Daoy (cell line): ENCODE measurements around the gene TMEM252. TPM values are rescaled to one million over a fixed set of nuclear protein-coding genes. Genes with fewer than 3 reads are reported as not detected.

Experiments
- DNase-seq: peaks from one replicate; pipeline ENCODE4 v3.0.0-alpha.2; 2015; ENCODE audit warnings: low read depth
- total RNA-seq: library from RNA; depleted of rRNA; stranded (reverse); fragments of >200 nt; shearing (Covaris generic); gene quantifications from 2 replicates; pipeline ENCODE4 v1.2.3, GENCODE V29; 2014

Gene TMEM252
- total RNA-seq, 1 experiment from 2014 or later = not detected

DNA sequence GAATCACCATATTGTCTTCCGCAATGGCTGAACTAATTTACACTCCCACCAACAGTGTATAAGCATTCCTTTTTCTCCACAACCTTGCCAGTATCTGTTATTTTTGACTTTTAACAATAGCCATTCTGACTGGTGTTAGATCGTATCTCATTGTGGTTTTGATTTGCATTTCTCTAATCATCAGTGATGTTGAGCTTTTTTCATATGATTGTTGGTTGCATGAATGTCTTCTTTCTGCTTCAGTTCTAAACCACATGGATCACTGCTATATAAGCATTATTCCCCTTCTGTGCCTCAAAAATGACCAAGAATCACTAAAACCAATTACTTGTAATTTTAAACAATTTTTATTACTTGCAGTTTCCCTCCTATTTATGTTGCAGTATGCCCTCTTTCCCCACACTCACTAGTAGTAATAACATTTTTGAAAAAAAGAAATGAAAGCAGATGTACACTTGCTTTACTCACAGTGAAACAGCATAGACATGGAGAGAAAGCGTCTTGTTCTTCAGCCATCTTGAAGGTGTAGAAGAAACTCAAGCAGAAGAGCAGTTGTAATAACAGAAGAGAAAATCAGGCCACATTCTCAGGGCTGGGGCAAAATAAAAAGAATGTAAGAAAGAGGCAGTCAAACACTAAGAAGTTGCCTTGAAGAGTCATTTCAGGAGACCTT lies 4.5 kb upstream of the TMEM252 start:
- no peak for DNase-seq

DNA sequence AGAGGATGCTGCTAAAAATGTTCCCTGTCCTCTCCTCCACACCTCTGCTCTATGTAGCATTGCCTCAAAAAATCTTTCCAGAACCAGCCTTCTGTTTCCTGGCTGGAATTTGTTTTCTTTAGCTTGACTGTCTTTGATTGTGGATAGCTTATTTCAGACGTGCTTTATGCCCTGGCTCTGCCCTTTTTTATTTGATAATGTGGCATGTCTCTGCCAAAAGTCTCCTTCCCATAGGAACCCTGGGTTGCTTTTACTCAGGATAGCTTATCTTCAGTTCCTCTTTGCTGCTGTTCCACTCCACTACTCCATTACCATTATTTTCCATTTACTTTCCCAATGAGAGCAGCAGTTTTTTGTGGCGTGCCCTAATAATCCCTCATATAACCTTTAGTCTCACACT lies 885 bp upstream of the TMEM252 start:
- DNase-seq = no peak

DNA sequence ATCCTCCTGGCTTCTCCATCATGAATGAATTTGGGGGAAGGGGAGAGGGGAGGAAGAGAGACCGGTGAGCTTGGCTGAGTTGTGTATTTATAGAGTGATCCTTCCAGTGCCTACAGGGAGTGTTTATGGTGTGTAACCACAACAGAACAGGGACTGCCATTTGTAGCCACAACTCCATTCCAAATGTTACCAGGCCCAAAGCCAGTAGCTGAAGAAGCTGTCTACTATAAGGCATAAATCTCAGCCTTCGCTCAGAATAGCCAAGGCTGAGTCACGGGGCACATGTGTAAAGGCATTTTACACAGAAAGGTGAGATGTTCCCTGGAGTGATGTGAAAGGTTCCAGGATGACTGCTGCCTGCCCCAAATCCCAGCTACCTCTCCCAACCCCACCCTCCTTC lies 2.5 kb downstream of the TMEM252 start:
- DNase-seq = peak; percentile 35

DNA sequence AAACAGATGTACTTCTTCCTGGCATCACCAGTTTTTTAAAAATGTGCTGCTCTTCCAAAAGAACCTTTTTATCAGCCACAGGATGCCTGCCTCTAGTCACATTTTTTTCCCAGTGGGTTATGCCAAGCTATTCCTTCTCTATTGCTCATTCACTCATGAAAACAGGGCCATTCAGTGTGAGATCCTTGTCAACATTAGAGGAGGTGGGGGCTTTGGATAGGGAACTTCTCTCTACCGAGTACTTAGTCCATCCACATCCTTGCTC lies 3.1 kb downstream of the TMEM252 start:
- DNase-seq = no peak

DNA sequence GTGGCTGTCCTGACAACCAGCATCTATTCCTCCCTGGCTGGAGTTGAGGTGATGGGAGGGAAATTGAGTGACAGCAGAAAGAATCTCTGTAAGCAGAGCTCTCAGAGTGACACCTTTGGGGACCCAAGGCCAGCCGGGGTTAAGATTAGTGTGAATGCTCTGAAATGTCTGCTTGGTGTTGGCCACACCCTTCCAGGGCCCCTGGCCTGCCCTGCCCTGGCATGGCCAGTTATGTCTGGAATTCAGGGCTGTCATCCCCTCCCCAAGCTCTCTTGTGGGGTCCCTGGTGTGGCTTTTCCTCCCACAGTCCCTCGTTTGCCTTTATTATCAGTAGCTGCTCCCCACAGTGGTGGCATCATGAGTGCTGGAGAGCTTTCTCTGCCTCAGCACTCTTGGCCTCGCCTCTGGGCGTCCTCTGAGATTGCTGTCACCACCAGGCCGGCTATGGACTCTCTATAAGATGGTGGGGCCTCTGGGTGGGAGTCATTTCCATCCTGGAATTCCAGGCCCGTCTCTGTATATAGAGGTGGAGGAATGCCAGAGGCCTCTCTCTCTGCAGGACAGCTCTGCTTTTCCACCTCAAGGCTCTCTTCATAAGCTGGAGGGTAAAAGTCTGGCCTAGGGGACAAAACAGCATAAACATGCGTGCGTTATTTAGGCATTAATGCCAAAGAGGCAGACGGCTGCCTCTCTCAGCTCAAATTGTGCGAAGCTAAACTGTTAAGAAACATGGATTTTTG lies 3.6 kb downstream of the TMEM252 start:
- no peak for DNase-seq

DNA sequence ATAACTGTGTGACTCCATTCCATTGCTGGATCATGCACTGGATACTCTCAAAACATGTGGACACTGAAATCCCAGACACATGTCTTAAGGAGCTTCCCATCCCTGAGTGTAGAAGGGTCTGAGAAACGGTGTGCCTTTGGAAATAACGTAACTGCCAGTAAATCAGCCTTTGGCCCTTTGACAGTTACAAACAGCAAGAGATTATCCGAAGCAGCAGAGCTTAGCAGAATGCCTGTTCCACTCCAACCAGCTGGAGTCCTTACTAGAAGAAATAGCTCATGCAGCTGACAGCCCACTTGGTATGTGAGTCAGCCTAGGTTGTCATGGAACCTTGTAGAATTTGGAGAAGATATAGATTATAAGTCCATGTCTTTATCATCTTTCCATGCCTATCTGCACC lies 7.0 kb downstream of the TMEM252 start:
- no peak for DNase-seq

DNA sequence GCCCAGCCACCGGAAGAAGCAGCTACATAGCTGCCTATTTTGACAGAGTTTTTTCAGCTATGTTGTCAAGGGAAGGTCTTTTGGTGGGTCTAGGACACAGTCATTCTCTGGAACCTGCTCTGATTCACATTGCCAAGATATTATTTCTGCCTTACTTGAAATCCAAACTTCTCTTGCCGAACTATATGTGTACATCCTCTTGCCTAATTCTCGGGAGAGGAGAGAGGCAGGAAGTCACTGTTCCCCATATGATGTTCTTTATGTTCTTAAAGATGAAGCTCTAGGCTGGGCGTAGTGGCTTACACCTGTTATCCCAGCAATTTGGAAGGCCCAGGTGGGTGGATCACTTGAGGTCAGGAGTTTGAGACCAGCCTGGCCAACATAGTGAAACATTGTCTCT lies 8.6 kb downstream of the TMEM252 start:
- no peak for DNase-seq

DNA sequence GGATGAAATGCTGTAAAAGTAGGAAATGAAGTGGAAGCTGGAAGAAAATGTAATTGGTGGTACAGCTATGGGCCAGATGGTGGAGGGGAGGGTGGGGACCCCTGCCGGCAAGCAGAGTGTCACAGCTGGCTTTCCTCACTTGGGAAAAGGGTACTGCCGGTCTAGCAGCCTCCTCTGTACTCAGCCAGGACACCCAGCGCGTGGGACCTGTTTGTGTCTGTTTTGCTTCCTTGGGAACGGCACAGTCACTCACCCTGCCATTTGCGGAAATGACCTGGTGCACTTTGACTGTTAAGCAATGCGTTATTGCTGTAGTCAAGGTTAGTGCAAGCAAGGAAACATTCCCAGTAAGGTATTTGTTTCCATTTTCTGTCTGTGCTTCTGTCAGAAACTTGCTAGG lies 10.1 kb downstream of the TMEM252 start:
- DNase-seq = peak; percentile 69

DNA sequence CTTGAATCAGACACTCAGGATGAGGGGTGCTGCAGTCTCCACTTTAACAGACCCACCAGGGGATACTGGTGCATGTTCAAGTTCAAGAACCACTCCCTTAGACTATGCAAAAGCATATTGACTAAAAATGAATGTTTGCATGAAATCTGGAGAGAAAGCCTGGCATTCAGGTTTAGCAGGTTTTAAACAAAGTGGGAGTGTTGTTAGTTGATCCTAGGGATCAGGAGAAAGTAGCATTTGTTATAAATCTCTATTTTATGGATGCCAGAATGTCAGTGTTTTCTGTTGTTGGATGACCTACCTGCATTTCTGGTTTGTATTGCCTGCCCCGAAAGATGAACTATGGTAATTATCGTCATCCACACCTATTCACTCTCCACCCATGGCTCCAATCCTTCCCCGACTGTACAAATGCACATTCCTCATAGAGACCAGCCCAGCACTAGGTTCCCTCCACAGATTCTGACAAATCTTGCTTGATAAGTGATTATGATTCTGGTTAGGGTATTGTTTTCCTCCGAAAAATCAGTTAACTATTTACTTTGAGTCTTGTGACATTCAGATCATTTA lies 17.2 kb downstream of the TMEM252 start:
- no peak for DNase-seq

DNA sequence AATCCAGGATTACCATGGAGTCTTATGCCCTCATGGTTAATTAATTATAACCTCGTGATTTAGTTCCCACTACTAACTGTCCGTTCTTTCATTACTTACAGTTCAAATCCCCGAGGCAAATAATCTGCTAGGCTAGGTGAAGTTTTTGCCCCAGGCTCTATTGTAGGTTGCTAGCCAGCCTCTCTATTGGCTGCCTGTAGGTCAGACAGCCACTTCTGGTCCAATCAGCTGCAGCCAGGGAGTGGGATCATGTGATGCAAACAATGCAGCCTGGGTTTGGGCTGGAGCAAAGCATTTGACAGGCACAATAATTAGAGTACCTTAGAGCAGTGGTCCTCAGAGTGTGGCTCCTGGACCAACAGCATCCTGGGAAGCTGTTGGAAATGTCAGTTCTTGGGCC lies 17.7 kb downstream of the TMEM252 start:
- DNase-seq = no peak

DNA sequence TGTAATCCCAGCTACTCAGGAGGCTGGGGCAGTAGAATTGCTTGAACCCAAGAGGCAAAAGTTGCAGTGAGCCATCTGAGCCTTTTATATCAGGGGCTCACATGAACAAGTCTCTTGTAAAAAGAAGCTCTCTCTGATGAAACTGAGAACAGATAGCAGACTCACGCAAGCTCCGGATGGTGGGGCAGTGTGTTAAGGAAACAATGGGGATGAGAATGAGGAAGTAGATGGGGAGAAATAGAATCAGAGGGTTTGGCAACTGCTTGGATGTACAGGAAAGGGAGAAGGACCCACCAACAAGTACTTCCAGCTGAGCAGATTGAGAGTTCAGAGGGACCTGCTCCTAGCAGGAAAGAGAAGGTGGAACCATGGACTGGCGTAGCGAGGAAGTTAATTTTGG lies 18.6 kb downstream of the TMEM252 start:
- no peak for DNase-seq

DNA sequence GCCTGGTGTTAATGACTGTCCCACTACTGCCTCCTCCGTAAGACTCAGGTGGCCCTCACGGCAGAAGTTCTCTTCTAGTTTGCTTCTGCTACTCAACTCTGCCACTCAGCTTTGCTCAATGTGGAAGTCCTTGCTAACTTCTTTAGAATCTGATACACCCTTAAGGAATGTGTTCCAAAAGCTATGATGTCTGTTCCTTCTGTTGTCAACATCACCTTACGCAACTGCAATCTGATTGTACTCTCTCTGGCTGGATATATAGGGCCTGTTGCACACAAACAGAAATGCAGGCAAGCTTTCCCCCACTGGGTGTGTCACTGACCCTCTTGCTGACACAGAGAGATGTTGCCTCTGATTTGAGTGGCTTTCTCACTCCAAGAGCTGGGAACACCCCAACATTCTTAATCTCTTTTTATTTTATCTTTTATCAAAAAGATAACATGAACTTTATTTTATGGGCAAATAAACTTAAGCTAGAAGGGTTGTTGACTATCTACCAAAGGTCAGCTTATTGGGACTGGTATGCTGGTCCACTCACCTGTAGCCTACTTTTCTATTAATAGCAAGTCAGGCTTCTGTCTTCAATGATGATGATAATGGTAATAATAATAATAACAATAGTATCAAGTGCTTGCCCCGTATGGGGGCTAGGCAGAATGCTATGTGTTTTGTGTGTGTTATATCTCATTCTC lies 25.2 kb downstream of the TMEM252 start:
- no peak for DNase-seq

DNA sequence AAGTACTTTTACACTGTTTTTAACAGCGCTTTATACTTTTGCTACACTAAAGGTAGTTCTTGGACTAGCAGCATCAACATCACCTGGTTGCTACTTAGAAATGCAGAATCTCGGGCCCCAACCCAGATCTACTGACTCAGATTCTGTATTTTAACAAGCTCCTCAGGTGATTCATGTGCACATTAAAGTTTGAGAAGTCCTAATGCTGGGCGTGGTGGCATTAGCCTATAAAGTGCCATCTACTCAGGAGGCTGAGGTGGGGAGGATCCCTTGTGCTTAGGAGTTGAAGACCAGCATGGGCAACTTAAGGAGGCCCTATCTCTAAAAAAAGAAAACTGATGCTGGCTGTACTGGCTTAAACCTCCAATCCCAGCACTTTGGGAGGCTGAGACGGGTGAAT lies 26.7 kb downstream of the TMEM252 start:
- no peak for DNase-seq

DNA sequence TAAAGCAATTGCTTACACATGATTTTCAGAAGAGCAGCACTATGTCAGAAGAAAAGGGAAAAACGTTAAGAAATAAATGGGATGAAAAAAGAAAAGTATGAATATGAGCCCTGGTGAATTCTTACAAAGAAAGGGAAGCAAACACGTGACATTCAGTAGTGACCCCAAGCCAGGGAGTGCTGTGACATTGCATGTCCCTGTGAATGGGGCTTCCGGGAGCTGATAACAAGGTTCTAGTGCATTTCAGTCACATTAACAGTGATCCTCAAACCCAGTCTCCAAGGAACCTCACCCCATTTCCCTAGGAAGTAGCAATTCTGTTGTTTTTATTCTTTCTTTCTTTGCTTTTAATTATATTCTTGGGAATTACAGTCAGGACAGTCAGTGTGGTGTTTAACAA lies 27.3 kb downstream of the TMEM252 start:
- no peak for DNase-seq

DNA sequence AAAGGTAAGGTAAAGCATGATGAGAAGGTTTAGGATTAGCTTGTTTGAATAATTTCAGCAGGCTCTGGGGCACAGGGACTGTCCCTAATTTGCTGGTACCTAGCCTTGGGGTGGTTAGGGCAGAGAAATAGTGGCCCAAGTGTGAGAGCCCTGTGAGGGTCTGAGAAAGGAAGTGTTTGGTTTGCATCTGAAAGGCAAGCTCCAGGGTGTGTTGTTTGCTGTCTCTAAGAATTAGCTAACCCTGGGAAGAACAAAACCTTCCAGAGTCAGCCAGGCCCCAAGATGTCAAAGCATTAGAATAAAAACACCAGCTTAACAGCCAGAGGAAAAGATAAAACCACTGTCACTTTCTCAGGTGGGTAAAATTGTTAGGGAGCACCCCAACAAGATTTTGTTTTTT lies 31.0 kb downstream of the TMEM252 start:
- no peak for DNase-seq

DNA sequence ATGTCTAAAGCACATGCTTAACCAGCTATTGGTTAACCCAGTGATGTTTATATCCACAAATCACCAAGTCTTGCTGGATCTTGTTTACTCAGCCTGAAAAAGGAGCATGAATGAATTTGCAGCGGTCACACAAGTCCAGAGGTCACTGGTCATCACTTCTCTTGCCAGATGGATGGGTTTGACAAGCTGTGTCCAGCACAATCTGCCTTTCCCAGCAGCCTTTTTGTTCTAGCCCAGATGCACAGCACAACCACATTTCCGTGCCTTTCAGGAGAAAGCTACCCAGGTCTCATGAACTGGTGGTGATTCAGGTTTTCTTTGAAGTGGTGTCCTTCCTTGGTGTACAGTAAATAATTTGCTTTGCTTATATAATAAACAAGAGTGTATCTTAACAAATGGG lies 32.1 kb downstream of the TMEM252 start:
- DNase-seq = no peak

DNA sequence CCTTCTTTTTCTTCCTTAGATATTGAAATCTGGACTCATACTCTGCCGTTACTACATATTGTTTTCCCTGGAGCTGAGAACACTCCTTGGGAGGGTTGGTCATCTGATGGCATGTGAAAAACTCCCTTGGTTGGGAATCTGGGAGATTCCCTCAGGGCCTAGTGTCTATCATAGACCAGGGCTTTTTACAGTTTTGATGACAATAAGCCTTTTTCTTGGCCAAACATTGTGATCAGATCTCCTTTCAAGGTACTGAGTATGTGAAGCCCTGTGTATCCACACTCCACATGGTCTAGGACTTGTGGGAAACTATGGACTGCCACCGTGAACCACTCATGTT lies 32.9 kb downstream of the TMEM252 start:
- DNase-seq = no peak

DNA sequence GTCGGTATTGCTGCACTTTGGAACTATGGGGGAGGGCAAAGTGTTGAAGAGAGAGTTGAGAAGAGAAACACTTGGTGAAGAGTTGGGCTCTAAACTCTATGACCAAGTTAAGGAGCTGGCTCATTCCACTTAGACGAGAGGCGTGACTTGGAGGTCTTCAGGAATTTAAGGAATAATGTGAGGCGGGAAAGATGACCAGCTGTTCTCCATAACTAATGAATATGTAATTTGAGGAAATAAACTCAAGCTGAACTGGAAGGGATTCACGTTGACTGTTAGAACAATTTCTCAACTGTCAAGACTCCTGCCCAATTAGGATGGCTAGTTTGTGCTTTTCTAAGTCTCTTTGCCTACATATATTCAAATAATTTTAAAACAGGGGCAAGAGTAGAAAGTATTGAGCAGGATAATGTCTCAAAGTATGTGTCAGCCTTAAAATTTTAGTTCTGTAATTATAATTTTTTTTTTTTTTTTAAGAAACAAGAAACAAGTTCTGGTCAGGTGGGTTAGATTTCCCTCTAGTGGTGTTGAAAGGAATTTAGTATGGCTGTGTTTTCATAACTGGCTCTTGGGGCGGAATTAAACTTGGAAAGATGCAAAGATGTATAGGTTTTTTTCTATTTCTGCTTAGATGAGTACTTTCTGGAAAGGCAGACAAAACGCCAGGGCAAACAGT lies 33.4 kb downstream of the TMEM252 start:
- DNase-seq = peak; percentile 26

DNA sequence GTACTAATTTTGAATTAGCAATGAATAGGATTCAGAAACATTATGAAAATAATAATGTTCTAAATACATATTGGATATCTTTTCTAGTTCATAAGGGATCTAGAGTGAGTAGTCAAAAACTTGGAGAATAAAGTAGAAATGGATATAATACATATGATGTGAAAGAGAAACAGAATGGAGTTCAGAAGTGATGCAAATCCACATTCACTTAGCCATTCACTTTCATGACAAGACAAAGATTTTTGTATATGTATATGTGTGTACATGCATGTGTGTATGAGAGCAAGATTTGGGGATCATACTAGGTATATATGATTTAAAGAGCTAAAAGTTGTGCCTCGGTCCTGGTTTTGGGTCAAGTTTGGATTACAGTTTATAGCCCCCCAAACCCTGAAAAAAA lies 34.1 kb downstream of the TMEM252 start:
- no peak for DNase-seq

DNA sequence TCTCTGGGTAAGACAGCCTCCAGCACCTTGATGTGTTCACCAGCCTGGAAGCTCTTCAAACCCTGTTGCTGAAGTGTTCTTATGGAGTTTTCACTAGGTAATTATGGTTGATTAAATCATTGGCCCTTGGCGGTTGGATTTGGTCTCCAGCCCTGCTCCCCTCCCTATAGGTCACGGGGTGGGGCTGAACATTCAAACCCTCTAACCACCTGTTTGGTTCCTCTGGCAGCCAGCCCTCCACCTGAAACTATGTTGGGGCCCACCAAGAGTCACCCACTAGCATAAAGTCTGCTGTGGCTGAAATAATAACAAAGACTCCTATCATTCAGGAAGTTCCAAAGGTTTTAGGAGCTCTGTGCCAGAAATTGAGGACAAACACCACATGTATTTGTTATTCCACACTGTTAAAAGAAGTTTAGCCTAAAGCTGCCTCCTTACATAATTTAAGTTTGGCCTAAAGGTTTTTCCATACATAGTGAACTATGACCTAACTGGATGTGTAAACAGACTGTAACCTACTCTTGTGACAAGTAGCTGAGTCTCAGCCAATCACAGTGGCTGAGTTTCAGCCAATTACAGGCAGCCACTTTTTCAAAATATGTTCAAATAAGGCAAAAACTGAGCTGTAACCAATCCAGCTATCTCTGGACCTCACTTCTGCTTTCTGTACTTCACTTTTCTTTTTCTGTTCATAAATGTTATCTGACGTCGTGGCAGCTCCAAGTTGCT lies 34.8 kb downstream of the TMEM252 start:
- DNase-seq = no peak

DNA sequence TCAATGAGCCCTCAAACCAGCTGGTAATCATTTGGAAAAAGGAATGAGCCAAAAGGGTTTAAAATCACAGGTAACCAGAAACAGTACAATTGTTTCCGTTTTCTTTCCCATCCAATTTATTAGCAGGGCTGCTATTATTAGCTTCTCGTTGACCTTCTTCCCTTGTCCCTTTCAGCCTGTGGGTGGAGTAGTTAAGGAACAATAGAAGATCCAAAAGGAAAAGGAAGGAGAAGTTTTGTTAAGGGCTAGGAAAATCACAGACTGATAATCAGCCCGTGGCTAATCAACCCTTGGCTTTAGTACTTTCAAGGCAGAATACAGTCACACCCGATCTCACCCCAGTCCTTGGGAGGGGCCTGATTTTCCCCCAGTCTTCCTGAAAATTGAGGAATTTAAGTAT lies 38.4 kb downstream of the TMEM252 start:
- no peak for DNase-seq
